ENCODE data around the gene PTCD2.

The PTCD2 gene

GRCh38 chr5:72284559-72285423, 35.4 kb upstream of the PTCD2 start:
- Histone ChIP-seq H3K4me3 (ENCODE audit: low read depth, low read length) (no peak overlapping the region), H3K27me3 (replicated peaks) (no peaks in the 10 kb centered on the region), H3K27ac (no peak overlapping the region), H3K36me3 (replicated peaks) (no peaks in the 10 kb centered on the region)
- in situ Hi-C loops (cut with HindIII; ENCODE audit: low pct_ligation_motif_present, low sequenced_read_pairs) = no loop called here
- DNase-seq = no peak
- no peak for TF ChIP-seq CTCF (IDR thresholded peaks at IDR 0.05; ENCODE audit: low read depth, low read length, missing control alignments)

- Histone ChIP-seq H3K27ac (no peak overlapping the region), H3K27me3 (replicated peaks) (no peaks in the 10 kb centered on the region), H3K4me3 (ENCODE audit: low read depth, low read length) (no peak overlapping the region), H3K36me3 (replicated peaks) (no peaks in the 10 kb centered on the region)
- in situ Hi-C loops (cut with HindIII; ENCODE audit: low pct_ligation_motif_present, low sequenced_read_pairs) = no loop called here
- no peak for TF ChIP-seq CTCF (IDR thresholded peaks at IDR 0.05; ENCODE audit: low read depth, low read length, missing control alignments)
- no peak for DNase-seq
Measured at GRCh38 chr5:72285424-72285821, 34.8 kb upstream of the PTCD2 start.

- no peak for TF ChIP-seq CTCF (IDR thresholded peaks at IDR 0.05; ENCODE audit: low read depth, low read length, missing control alignments)
- Histone ChIP-seq H3K27ac (no peak overlapping the region), H3K36me3 (replicated peaks) (no peaks in the 10 kb centered on the region), H3K4me3 (ENCODE audit: low read depth, low read length) (no peak overlapping the region), H3K27me3 (replicated peaks) (no peaks in the 10 kb centered on the region)
- in situ Hi-C loops (cut with HindIII; ENCODE audit: low pct_ligation_motif_present, low sequenced_read_pairs) = no loop called here
- DNase-seq = no peak
Measured at GRCh38 chr5:72286798-72287197, 33.4 kb upstream of the PTCD2 start.

- Histone ChIP-seq H3K27ac (no peak overlapping the region), H3K27me3 (replicated peaks) (no peaks in the 10 kb centered on the region), H3K36me3 (replicated peaks) (no peaks in the 10 kb centered on the region), H3K4me3 (ENCODE audit: low read depth, low read length) (no peak overlapping the region)
- in situ Hi-C loops (cut with HindIII; ENCODE audit: low pct_ligation_motif_present, low sequenced_read_pairs) = no loop called here
- no peak for DNase-seq
- no peak for TF ChIP-seq CTCF (IDR thresholded peaks at IDR 0.05; ENCODE audit: low read depth, low read length, missing control alignments)
Measured at GRCh38 chr5:72288924-72289323, 31.2 kb upstream of the PTCD2 start.

GRCh38 chr5:72290356-72291133, 29.6 kb upstream of the PTCD2 start:
- Histone ChIP-seq H3K27me3 (replicated peaks) (no peaks in the 10 kb centered on the region), H3K27ac (no peak overlapping the region), H3K4me3 (ENCODE audit: low read depth, low read length) (no peak overlapping the region), H3K36me3 (replicated peaks) (no peaks in the 10 kb centered on the region)
- in situ Hi-C loops (cut with HindIII; ENCODE audit: low pct_ligation_motif_present, low sequenced_read_pairs) = no loop called here
- DNase-seq = peak; percentile 24
- TF ChIP-seq CTCF (IDR thresholded peaks at IDR 0.05; ENCODE audit: low read depth, low read length, missing control alignments) = no peak
